Memory B cell (primary cell): ENCODE measurements around the gene BAHCC1.

Experiments used
- ATAC-seq: fragments of 150-1000 bp; cut with Tn5 transposase; 2 replicates; pipeline ENCODE4 v1.10.0; 2021; ENCODE audit warnings: low read depth, mild to moderate bottlenecking, moderate library complexity
- DNase-seq, 2 donors: peaks; one replicate each; pipeline ENCODE4 v3.0.0; 2022; ENCODE audit warnings: low spot score in 2 of 2
- H3K27ac Mint-ChIP-seq: one replicate; pipeline ENCODE4 v1.8.0; 2022; ENCODE audit warnings: mild to moderate bottlenecking, moderate library complexity, mixed read lengths
- H3K27me3 Mint-ChIP-seq: one replicate; pipeline ENCODE4 v1.8.0; 2022; ENCODE audit warnings: mixed read lengths
- H3K36me3 Mint-ChIP-seq: one replicate; pipeline ENCODE4 v1.8.0; 2022; ENCODE audit warnings: mild to moderate bottlenecking, mixed read lengths
- H3K4me1 Mint-ChIP-seq: one replicate; pipeline ENCODE4 v1.8.0; 2022; ENCODE audit warnings: mixed read lengths
- H3K4me3 Mint-ChIP-seq: one replicate; pipeline ENCODE4 v1.8.0; 2022; ENCODE audit warnings: mild to moderate bottlenecking, moderate library complexity, mixed read lengths
- H3K9me3 Mint-ChIP-seq: one replicate; pipeline ENCODE4 v1.8.0; 2022; ENCODE audit warnings: mixed read lengths

BAHCC1 gene

GRCh38 chr17:81415681-81416080 lies 20.4 kb downstream of the BAHCC1 start:
- Mint-ChIP-seq H3K4me3 (no peak overlapping the region), H3K4me1 (peaks cover 7% of the 10 kb centered on the region), H3K36me3 (no peaks in the 10 kb centered on the region), H3K27ac (no peak overlapping the region), H3K9me3 (peaks cover 1% of the 10 kb centered on the region), H3K27me3 (peaks cover 18% of the 10 kb centered on the region)
- no peak for ATAC-seq
- no peak for DNase-seq

- H3K4me1 Mint-ChIP-seq = peaks cover 4% of the 10 kb centered on the region
- peaks cover 18% of the 10 kb centered on the region for H3K27me3 Mint-ChIP-seq
Observed at GRCh38 chr17:81416612-81417011, 21.4 kb downstream of the BAHCC1 start.

GRCh38 chr17:81417049-81417878 lies 22.0 kb downstream of the BAHCC1 start:
- H3K36me3 Mint-ChIP-seq = no peaks in the 10 kb centered on the region
- peaks cover 21% of the 10 kb centered on the region for H3K27me3 Mint-ChIP-seq

More at GRCh38 chr17:81416612-81417011, 21.4 kb downstream of the BAHCC1 start:
- no peak overlapping the region for H3K4me3 Mint-ChIP-seq
- DNase-seq (no peak), ATAC-seq (no peak)
- no peak overlapping the region for H3K27ac Mint-ChIP-seq
- H3K9me3 Mint-ChIP-seq = no peaks in the 10 kb centered on the region
- no peaks in the 10 kb centered on the region for H3K36me3 Mint-ChIP-seq

GRCh38 chr17:81417879-81418709 lies 22.8 kb downstream of the BAHCC1 start:
- H3K9me3 Mint-ChIP-seq = no peaks in the 10 kb centered on the region
- DNase-seq (no peak), ATAC-seq (no peak)
- H3K36me3 Mint-ChIP-seq = no peaks in the 10 kb centered on the region
- H3K27ac Mint-ChIP-seq = no peak overlapping the region
- no peaks in the 10 kb centered on the region for H3K4me1 Mint-ChIP-seq
- H3K27me3 Mint-ChIP-seq = peaks cover 18% of the 10 kb centered on the region
- H3K4me3 Mint-ChIP-seq = no peak overlapping the region

More at GRCh38 chr17:81417049-81417878, 22.0 kb downstream of the BAHCC1 start:
- DNase-seq (no peak), ATAC-seq (no peak)
- no peak overlapping the region for H3K4me3 Mint-ChIP-seq
- H3K9me3 Mint-ChIP-seq = no peaks in the 10 kb centered on the region
- H3K27ac Mint-ChIP-seq = no peak overlapping the region
- peaks cover 4% of the 10 kb centered on the region for H3K4me1 Mint-ChIP-seq

- H3K36me3 Mint-ChIP-seq = no peaks in the 10 kb centered on the region
- no peak overlapping the region for H3K27ac Mint-ChIP-seq
- no peaks in the 10 kb centered on the region for H3K4me1 Mint-ChIP-seq
- no peak for DNase-seq
- H3K4me3 Mint-ChIP-seq = no peak overlapping the region
- H3K9me3 Mint-ChIP-seq = no peaks in the 10 kb centered on the region
- no peak for ATAC-seq
- peaks cover 18% of the 10 kb centered on the region for H3K27me3 Mint-ChIP-seq
Observed at GRCh38 chr17:81418710-81419318, 23.6 kb downstream of the BAHCC1 start.

GRCh38 chr17:81419319-81419885 lies 24.1 kb downstream of the BAHCC1 start:
- Mint-ChIP-seq H3K4me3 (no peak overlapping the region), H3K4me1 (no peaks in the 10 kb centered on the region), H3K9me3 (no peaks in the 10 kb centered on the region), H3K27ac (no peak overlapping the region), H3K36me3 (no peaks in the 10 kb centered on the region), H3K27me3 (peaks cover 17% of the 10 kb centered on the region)
- DNase-seq (no peak), ATAC-seq (no peak)

- ATAC-seq = no peak
- no peak overlapping the region for H3K27ac Mint-ChIP-seq
- H3K4me1 Mint-ChIP-seq = no peaks in the 10 kb centered on the region
- peaks cover 16% of the 10 kb centered on the region for H3K27me3 Mint-ChIP-seq
- no peak for DNase-seq
- no peaks in the 10 kb centered on the region for H3K9me3 Mint-ChIP-seq
- H3K36me3 Mint-ChIP-seq = no peaks in the 10 kb centered on the region
- H3K4me3 Mint-ChIP-seq = no peak overlapping the region
Observed at GRCh38 chr17:81419886-81420768, 24.9 kb downstream of the BAHCC1 start.

- Mint-ChIP-seq H3K4me1 (no peaks in the 10 kb centered on the region), H3K27ac (no peak overlapping the region), H3K9me3 (no peaks in the 10 kb centered on the region), H3K27me3 (peaks cover 15% of the 10 kb centered on the region), H3K4me3 (no peak overlapping the region), H3K36me3 (no peaks in the 10 kb centered on the region)
- DNase-seq (no peak), ATAC-seq (no peak)
Observed at GRCh38 chr17:81420769-81421462, 25.7 kb downstream of the BAHCC1 start.

GRCh38 chr17:81422776-81423697 lies 27.8 kb downstream of the BAHCC1 start:
- DNase-seq (no peak), ATAC-seq (no peak)
- Mint-ChIP-seq H3K27ac (no peak overlapping the region), H3K4me1 (no peaks in the 10 kb centered on the region), H3K4me3 (no peak overlapping the region), H3K36me3 (no peaks in the 10 kb centered on the region), H3K27me3 (peaks cover 6% of the 10 kb centered on the region), H3K9me3 (no peaks in the 10 kb centered on the region)

- no peak overlapping the region for H3K4me3 Mint-ChIP-seq
- no peaks in the 10 kb centered on the region for H3K36me3 Mint-ChIP-seq
- H3K9me3 Mint-ChIP-seq = no peaks in the 10 kb centered on the region
- no peaks in the 10 kb centered on the region for H3K4me1 Mint-ChIP-seq
- H3K27ac Mint-ChIP-seq = no peak overlapping the region
- ATAC-seq (no peak), DNase-seq (no peak)
- H3K27me3 Mint-ChIP-seq = peaks cover 6% of the 10 kb centered on the region
Observed at GRCh38 chr17:81423698-81424071, 28.4 kb downstream of the BAHCC1 start.

GRCh38 chr17:81424151-81425017 lies 29.1 kb downstream of the BAHCC1 start:
- Mint-ChIP-seq H3K4me3 (no peak overlapping the region), H3K9me3 (no peaks in the 10 kb centered on the region), H3K36me3 (no peaks in the 10 kb centered on the region), H3K27ac (no peak overlapping the region), H3K4me1 (no peaks in the 10 kb centered on the region), H3K27me3 (peaks cover 9% of the 10 kb centered on the region)
- DNase-seq = no peak
- ATAC-seq = no peak
